Testis (tissue), 2 donors: Measurements from ENCODE around the gene PLEKHG4B.

Source experiments
- CTCF ChIP-seq, 3 experiments: fragments of 450-650 bp in 2 of 3; fragments of 200-600 bp in 1 of 3; sonication (generic) in 1 of 3; IDR thresholded peaks; one replicate each; pipeline ENCODE4 v1.5.1; 2016 to 2019; ENCODE audit warnings: antibody characterized with exemption in 3 of 3, mild to moderate bottlenecking in 2 of 3, moderate library complexity in 1 of 3
- POLR2A ChIP-seq: fragments of 450-650 bp; IDR thresholded peaks from one replicate; pipeline ENCODE4 v1.6.1; 2017; ENCODE audit warnings: antibody characterized with exemption, mild to moderate bottlenecking, moderate library complexity

DNA sequence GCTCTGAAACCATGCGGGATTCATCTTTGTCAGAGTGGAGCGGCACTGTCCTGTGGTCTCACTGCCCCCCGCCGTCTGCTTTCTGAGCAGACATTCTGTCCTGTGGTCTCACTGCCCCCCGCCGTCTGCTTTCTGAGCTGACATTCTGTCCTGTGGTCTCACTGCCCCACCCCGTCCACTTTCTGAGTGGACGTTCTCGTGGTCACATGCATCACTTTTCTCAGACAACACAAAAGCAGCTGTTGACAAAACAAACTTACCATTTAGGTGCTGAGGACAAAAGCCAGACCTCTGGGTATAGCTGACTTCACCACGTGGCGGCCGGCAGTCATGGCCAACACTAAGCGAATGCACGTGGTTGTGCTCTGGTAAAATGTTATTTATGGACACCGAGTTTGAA lies 102.1 kb downstream of the PLEKHG4B start:
- TF ChIP-seq POLR2A (no peak), CTCF (IDR thresholded peaks at IDR 0.05) (no peak)
